ENCODE results near the gene CAPS.
"Not testable (repeated sequence)": the region's sequence is repeated elsewhere in the genome, so short reads cannot be mapped to it uniquely, and the experiment has no call there.

CAPS gene

GRCh38 chr19:5877427-5877826, 36.6 kb upstream of the CAPS start:
- H3K4me3 ChIP-seq (ENCODE audit: low read length), result no peak overlapping the region
- DNase-seq (ENCODE audit: low read depth), result no peak
- TF ChIP-seq CTCF (IDR thresholded peaks at IDR 0.05; ENCODE audit: insufficient read depth, low read depth, low read length, missing control alignments), result no peak

DNA sequence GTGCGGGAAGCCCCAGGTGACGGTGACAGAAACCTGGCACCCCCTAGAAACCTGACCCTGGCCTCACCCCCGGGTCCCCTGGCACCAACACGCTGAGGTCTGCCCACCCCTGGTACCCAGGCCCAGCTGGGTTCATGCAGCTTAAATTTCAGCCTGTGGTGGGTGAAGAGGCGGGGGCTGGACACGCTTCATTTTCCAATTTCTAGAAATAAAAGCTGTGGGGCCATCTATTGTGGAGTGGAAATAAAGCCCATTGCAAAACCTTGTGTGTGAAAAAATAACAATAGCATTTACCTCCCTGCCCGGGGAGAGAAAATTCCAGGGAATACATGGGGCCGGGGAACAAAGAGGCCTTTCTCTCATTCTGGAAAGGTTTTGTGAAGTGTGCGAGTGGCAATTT, 36.2 kb upstream of the CAPS start:
- no peak overlapping the region for H3K4me3 ChIP-seq (ENCODE audit: low read length)
- no peak for DNase-seq (ENCODE audit: low read depth)
- TF ChIP-seq CTCF (IDR thresholded peaks at IDR 0.05; ENCODE audit: insufficient read depth, low read depth, low read length, missing control alignments), result no peak

- no peak for DNase-seq (ENCODE audit: low read depth)
These were observed 33.9 kb upstream of the CAPS start for GRCh38 chr19:5880196-5880595.

DNA sequence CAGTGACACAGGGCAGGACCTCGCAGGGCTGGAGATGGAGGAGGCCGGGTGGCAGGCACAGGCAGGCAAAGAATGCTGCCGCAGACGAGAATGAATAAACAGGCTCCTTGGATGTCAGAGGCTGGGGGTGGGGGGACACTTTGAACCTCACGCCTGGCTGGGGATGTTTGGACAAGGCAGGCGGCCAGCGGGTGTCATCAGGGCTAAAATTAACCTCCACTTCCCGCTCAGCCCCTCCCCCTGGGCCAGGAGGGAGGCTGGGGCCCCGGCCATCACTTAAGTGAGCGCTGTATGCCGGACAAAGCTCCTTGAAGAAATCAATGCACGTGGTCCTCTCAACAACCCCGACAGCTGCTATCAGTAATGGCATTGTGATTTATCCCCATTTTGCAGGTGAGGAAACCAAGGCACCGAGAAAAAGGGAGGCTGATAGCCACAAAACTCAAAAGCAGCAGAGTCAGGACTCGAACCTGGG, 33.4 kb upstream of the CAPS start:
- TF ChIP-seq CTCF (IDR thresholded peaks at IDR 0.05; ENCODE audit: insufficient read depth, low read depth, low read length, missing control alignments), result no peak
- H3K4me3 ChIP-seq (ENCODE audit: low read length), result no peak overlapping the region
- DNase-seq (ENCODE audit: low read depth), result peak; percentile 57

More at GRCh38 chr19:5880196-5880595, 33.9 kb upstream of the CAPS start:
- H3K4me3 ChIP-seq (ENCODE audit: low read length), result no peak overlapping the region
- no peak for TF ChIP-seq CTCF (IDR thresholded peaks at IDR 0.05; ENCODE audit: insufficient read depth, low read depth, low read length, missing control alignments)

GRCh38 chr19:5881543-5882299, 32.3 kb upstream of the CAPS start:
- no peak for DNase-seq (ENCODE audit: low read depth)
- H3K4me3 ChIP-seq (ENCODE audit: low read length), result no peak overlapping the region
- TF ChIP-seq CTCF (IDR thresholded peaks at IDR 0.05; ENCODE audit: insufficient read depth, low read depth, low read length, missing control alignments), result no peak

DNA sequence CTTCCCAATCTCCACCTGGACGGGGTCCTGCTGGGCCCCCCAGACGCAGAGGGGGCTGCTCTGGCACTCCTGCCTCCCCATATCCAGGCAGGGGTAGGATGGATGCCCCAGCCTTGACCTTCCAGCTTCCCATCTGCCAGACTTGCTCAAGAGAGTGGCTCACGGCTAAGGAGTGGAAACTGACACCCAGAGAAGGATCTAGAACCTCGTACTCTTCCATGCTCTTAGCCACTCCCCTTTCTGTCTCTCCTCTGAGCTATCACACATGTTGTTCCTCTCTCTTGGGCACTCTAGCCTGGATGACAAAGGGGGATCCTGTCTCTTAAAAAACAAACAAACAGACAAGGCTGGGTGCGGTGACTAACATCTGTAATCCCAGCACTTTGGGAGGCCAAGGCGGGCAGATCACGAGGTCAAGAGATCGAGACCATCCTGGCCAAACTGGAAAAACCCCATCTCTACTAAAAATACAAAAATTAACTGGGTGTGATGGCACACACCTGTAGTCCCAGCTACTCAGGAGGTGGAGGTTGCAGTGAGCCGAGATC, 31.6 kb upstream of the CAPS start:
- no peak for DNase-seq (ENCODE audit: low read depth)
- H3K4me3 ChIP-seq (ENCODE audit: low read length), result no peak overlapping the region
- no peak for TF ChIP-seq CTCF (IDR thresholded peaks at IDR 0.05; ENCODE audit: insufficient read depth, low read depth, low read length, missing control alignments)

DNA sequence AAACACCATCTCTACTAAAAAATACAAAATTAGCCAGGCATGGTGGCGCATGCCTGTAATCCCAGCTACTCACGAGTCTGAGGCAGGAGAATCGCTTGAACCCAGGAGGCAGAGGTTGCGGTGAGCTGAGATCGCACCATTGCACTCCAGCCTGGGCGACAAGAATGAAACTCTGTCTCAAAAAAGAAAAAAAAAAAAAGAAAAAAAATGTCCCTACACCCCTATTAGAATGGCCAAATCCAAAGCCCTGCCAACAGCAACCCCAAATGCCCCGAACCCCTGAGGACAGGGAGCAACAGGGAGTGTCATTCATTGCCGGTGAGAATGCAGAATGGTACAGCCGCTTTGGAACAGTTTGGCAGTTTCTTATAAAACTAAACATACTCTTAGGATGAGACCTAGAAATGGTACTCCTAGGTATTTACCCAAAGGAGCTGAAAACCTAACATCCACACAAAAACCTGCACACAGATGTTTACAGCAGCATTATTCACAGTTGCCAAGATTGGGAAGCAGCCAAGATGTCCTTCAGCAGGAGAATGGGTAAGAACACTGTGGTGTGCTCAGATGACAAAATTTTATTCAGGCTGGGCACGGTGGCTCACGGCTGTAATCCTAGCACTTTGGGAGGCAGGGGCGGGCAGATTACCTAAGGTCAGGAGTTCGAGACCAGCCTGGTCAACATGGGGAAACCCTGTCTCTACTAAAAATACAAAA, 30.7 kb upstream of the CAPS start:
- peak; percentile 35 for DNase-seq (ENCODE audit: low read depth)
- H3K4me3 ChIP-seq (ENCODE audit: low read length), result not testable (repeated sequence)

DNA sequence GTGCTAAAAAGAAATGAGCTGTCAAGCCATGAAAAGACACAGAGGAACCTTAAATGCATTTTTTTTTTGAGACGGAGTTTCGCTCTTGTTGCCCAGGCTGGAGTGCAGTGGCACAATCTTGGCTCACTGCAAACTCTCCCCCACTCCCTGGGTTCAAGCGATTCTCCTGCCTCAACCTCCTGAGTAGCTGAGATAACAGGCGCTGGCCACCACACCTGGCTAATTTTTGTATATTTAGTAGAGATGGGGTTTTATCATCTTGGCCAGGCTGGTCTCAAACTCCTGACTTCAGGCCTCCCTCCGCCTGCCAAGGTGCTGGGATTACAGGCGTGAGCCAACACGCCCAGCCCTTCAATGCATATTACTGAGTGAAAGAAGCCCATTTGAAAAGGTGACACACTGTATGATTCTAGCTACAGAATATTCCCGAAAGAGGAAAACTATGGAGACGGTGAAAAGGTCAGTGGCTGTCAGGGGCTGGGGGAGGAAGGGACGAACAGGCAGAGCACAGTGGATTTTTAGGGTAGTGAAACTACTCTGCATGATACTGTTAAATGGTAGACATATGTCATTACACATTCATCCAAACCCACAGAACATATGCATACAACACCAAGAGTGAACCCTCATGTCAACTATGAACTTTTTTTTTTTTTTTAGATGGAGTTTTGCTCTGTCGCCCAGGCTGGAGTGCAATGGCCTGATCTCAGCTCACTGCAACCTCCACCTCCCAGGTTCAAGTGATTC, 29.8 kb upstream of the CAPS start:
- DNase-seq (ENCODE audit: low read depth), result peak; percentile 53
- H3K4me3 ChIP-seq (ENCODE audit: low read length), result not testable (repeated sequence)

All from epithelial cell of esophagus (primary cell).